Heart right ventricle (tissue), 16 donors: Measurements from ENCODE around the gene ATPAF2. TPM values are rescaled to one million over a fixed set of nuclear protein-coding genes. Genes with fewer than 3 reads are reported as not detected.

ENCODE experiments used
- ATAC-seq, 8 donors: fragments of 200-7000 bp; cut with Tn5 transposase; one replicate each; pipeline ENCODE4 v1.9.1; 2020; ENCODE audit warnings: mild to moderate bottlenecking in 8 of 8, moderate library complexity in 8 of 8, moderate number of reproducible peaks in 1 of 8
- DNase-seq, 2 donors: peaks; one replicate each; pipeline ENCODE4 v3.0.0-alpha.2; 2020
- H3K27ac ChIP-seq, 10 donors: fragments of 200-600 bp; sonication (generic) in 2 of 10; one replicate each; pipeline versions ENCODE4 v1.5.0 to v1.8.0; 2020 to 2022; ENCODE audit warnings: mild to moderate bottlenecking in 3 of 10
- H3K27me3 ChIP-seq, 7 donors: fragments of 200-600 bp; one replicate each; pipeline ENCODE4 v1.8.0; 2021 to 2022; ENCODE audit warnings: mild to moderate bottlenecking in 2 of 7
- H3K36me3 ChIP-seq, 9 donors: fragments of 200-600 bp; sonication (generic) in 1 of 9; one replicate each; pipeline versions ENCODE4 v1.5.0 to v1.8.0; 2020 to 2022; ENCODE audit warnings: mild to moderate bottlenecking in 2 of 9
- H3K4me1 ChIP-seq, 9 donors: fragments of 200-600 bp; sonication (generic) in 1 of 9; one replicate each; pipeline versions ENCODE4 v1.5.0 to v1.8.0; 2020 to 2022; ENCODE audit warnings: mild to moderate bottlenecking in 4 of 9
- H3K4me3 ChIP-seq, 10 donors: fragments of 200-600 bp; sonication (generic) in 2 of 10; one replicate each; pipeline versions ENCODE4 v1.5.0 to v1.8.0; 2020 to 2022; ENCODE audit warnings: mild to moderate bottlenecking in 7 of 10, moderate library complexity in 2 of 10
- H3K9me3 ChIP-seq, 11 donors: fragments of 200-600 bp in 10 of 11; sonication (generic) in 2 of 11; one replicate each; pipeline versions ENCODE4 v1.5.0 to v1.8.0; 2013 to 2022; ENCODE audit warnings: mild to moderate bottlenecking in 2 of 11, control low read depth in 1 of 11, moderate library complexity in 1 of 11
- CTCF ChIP-seq, 9 donors: fragments of 200-600 bp; sonication (generic) in 2 of 9; IDR thresholded peaks; one replicate each; pipeline versions ENCODE4 v1.5.0 to v1.8.0; 2021 to 2022; ENCODE audit warnings: antibody characterized with exemption in 9 of 9, mild to moderate bottlenecking in 5 of 9, moderate library complexity in 1 of 9
- WGBS, 2 donors: extraction: QIAGEN DNeasy Blood & Tissue Kit; methylation state at CpG; one replicate each; pipeline ENCODE4 v1.1.7; 2013; ENCODE audit warnings: inconsistent platforms in 1 of 2; 5-methylcytosine and 5-hydroxymethylcytosine counted together
- intact Hi-C, 10 donors: fragments of 100-400 bp; cut with DNase I; formaldehyde crosslinking; loops; one replicate each; pipeline versions ENCODE4 v1.11.1 to v1.14.2; 2022
- polyA plus RNA-seq, 2 donors: library from polyadenylated mRNA; stranded (reverse); fragments of 200-250 nt; gene quantifications; one replicate each; pipeline ENCODE4 v1.2.3, GENCODE V29; 2013
- total RNA-seq, 10 donors: library from RNA; stranded (reverse); fragmentation: NEBNext Ultra II Directional in 3 of 10; extraction: Animal tissue kit (Norgen Biotek cat#: 25700) in 3 of 10; gene quantifications; one replicate each; pipeline versions ENCODE4 v1.2.1 to v1.2.4, GENCODE V29; 2021 to 2023
- donor health status: Arrhythmogenic right ventricular cardiomyopathy.
- donor health status: ischemic (EF 13 %, LVEDD 7.1; RV severe dilation, severe dysfunction).
- donor health status: healthy with polysubstance abuse.
- donor health status: DM: no; HTN: yes; CAD: no.
- donor health status: DM: no; HTN: no; CAD: no.
- donor health status: ischemic (EF 25% LVEDD 6.9; RV normal size, moderate dysfunction).
- donor health status: ischemic (EF 25% LVEDD 5.7; RV mildly dilated, moderate dysfunction).
- donor health status: healthy.
- donor health status: DM: yes; HTN: yes; CAD: no.
- donor health status: Ischemic cardiomyopathy.
- donor health status: ischemic (EF 35%, LVEDD 5.7; RV mildly dilated, moderate dysfunction).
- donor health status: nonischemic (EF 11% LVEDD 7.7; RV severe dilation, severe dysfunction).
- donor health status: DM: yes; HTN: yes; CAD: no.
- donor health status: PGD.
- donor health status: ischemic (EF 29% LVEDD 5.4; RV normal size, mild dysfunction).
- donor health status: nonischemic (EF 23%, LVEDD 6.1; RV moderate dilation, normal function).

ATPAF2 gene
- total and polyA plus RNA-seq, 12 donors: 21.5 to 55.8 (median 37.4) TPM

- peaks cover 9 to 58% (median 47%) of the 10 kb centered on the region in 9 donors for H3K4me1 ChIP-seq
- no peak for TF ChIP-seq CTCF (IDR thresholded peaks at IDR 0.05)
- 47 to 63% methylated on average over 1 of the region's 1 CpG for WGBS, 2 donors
- intact Hi-C loops: no loop called here
- DNase-seq (no peak), ATAC-seq (no peak)
- H3K27me3 ChIP-seq: no peaks in the 10 kb centered on the region
- no peak overlapping the region for H3K4me3 ChIP-seq
- H3K27ac ChIP-seq: no peak overlapping the region
- no peaks in the 10 kb centered on the region for H3K9me3 ChIP-seq
- H3K36me3 ChIP-seq: peaks cover 0 to 22% (median 6%) of the 10 kb centered on the region in 9 donors
Observed at GRCh38 chr17:18041776-18042175, 2.8 kb upstream of the ATPAF2 start.

GRCh38 chr17:18040261-18040858, 1.4 kb upstream of the ATPAF2 start:
- no peak for DNase-seq
- no peak for TF ChIP-seq CTCF (IDR thresholded peaks at IDR 0.05)
- 30% methylated on average over 6 of the region's 6 CpGs for WGBS, 2 donors
- intact Hi-C loops: no loop called here
- Histone ChIP-seq H3K36me3 (peaks cover 0 to 8% (median 0%) of the 10 kb centered on the region in 9 donors), H3K4me3 (peak overlapping the region; percentile 65 to 98 (median 86)), H3K9me3 (no peaks in the 10 kb centered on the region), H3K27me3 (no peaks in the 10 kb centered on the region), H3K27ac (peak overlapping the region in 9 of 10 donors; percentile 61 to 89 (median 85)), H3K4me1 (peaks cover 9 to 60% (median 50%) of the 10 kb centered on the region in 9 donors)
- no peak for ATAC-seq

GRCh38 chr17:18039535-18040260, 730 bp upstream of the ATPAF2 start:
- H3K27me3 ChIP-seq: no peaks in the 10 kb centered on the region
- intact Hi-C loops: loop anchor here in 9 of 10 donors (5.0 to 10.0 kb wide), 11 partner anchors 47 to 357 kb away; partner anchors contain the start of genes RAI1 (in 4 of the 9), DRC3 (in 3 of the 9) and TOM1L2 (in 3 of the 9)
- 0 to 1% methylated on average over 75 to 81 of the region's 81 CpGs for WGBS, 2 donors

More at GRCh38 chr17:18039535-18040260, 730 bp upstream of the ATPAF2 start:
- peaks cover 0 to 2% (median 0%) of the 10 kb centered on the region in 9 donors for H3K36me3 ChIP-seq
- peak overlapping the region; percentile 12 to 89 (median 84) for H3K27ac ChIP-seq
- DNase-seq (peak in 1 of 2 donors; percentile 30), ATAC-seq (peak in 7 of 8 donors; percentile 44 to 72 (median 58))
- H3K9me3 ChIP-seq: no peaks in the 10 kb centered on the region
- peak overlapping the region; percentile 65 to 98 (median 86) for H3K4me3 ChIP-seq
- TF ChIP-seq CTCF (IDR thresholded peaks at IDR 0.05): peak in 2 of 9 donors; percentile 5 to 10
- peaks cover 9 to 60% (median 50%) of the 10 kb centered on the region in 9 donors for H3K4me1 ChIP-seq
